HCT116 (cell line): ENCODE results near the gene PDCD6IP. TPM values are rescaled to one million over a fixed set of nuclear protein-coding genes. Genes with fewer than 3 reads are reported as not detected.

Source experiments
- ATAC-seq: fragments of 200-7000 bp; cut with Tn5 transposase; 2 replicates; pipeline ENCODE4 v1.9.1; 2020; ENCODE audit warnings: mild to moderate bottlenecking, moderate library complexity
- BruUV-seq: library from RNA; stranded (reverse); fragments of 400-500 nt; replicated peaks from 2 replicates; lab custom pipeline; 2021; lab: Mats Ljungman, UMichigan
- CTCF ChIA-PET: fragments of 300-600 bp; sonication (Branson Sonifier 250); formaldehyde crosslinking; loops from one replicate; lab custom pipeline; 2021; ENCODE audit warnings: antibody characterized with exemption; lab: Charles Lee
- POLR2A ChIA-PET: fragments of 300-600, 350-600 bp; sonication (Branson Sonifier 250); formaldehyde crosslinking; loops from one replicate; lab custom pipeline; 2021; ENCODE audit warnings: antibody characterized with exemption; lab: Charles Lee
- RAD21 ChIA-PET, 2 experiments: fragments of 300-600 bp; sonication (Branson Sonifier 250); formaldehyde crosslinking; loops; one replicate each; lab custom pipeline; 2023; ENCODE audit warnings: low total read pairs in 2 of 2; ENCODE audit not compliant: uncharacterized antibody in 2 of 2, unreplicated experiment in 2 of 2, low non-redundant PET in 1 of 2; lab: Charles Lee
- DNase-seq: peaks from one replicate; pipeline ENCODE4 v3.0.0-alpha.2; 2010; ENCODE audit warnings: low read depth, low spot score
- H2AFZ ChIP-seq: fragments of 200-600 bp; shearing (Covaris generic), sonication (generic); 2 replicates; pipeline ENCODE4 v1.6.1; 2017; ENCODE audit warnings: low read depth, mixed run types, mixed read lengths, antibody characterized with exemption, low read length; ENCODE audit not compliant: poor library complexity, severe bottlenecking
- H3K27ac ChIP-seq: 2 replicates; pipeline ENCODE4 v1.5.1; 2012; ENCODE audit warnings: low read depth, low read length
- H3K27me3 ChIP-seq: fragments of 200-600 bp; sonication (generic); 2 replicates; pipeline ENCODE4 v1.6.1; 2016; ENCODE audit warnings: mixed run types, low read length, mixed read lengths; ENCODE audit not compliant: insufficient read depth
- H3K36me3 ChIP-seq, 2 experiments: fragments of 200-500 bp in 1 of 2; fragments of 200-600 bp in 1 of 2; sonication (Bioruptor generic) in 1 of 2; sonication (generic) in 1 of 2; 2 replicates each; pipeline versions ENCODE4 v1.5.1 to v1.6.1; 2014 to 2016; ENCODE audit warnings: low read length in 2 of 2, inconsistent platforms in 1 of 2, mixed read lengths in 1 of 2, mixed run types in 1 of 2; ENCODE audit not compliant: insufficient read depth in 2 of 2, control insufficient read depth in 1 of 2
- H3K4me1 ChIP-seq, 2 experiments: fragments of 200-600 bp in 1 of 2; sonication (generic) in 1 of 2; 2 replicates each; pipeline versions ENCODE4 v1.5.1 to v1.6.1; 2012 to 2017; ENCODE audit warnings: low read length in 2 of 2, inconsistent platforms in 1 of 2, mild to moderate bottlenecking in 1 of 2, mixed read lengths in 1 of 2, mixed run types in 1 of 2, moderate library complexity in 1 of 2; ENCODE audit not compliant: insufficient read depth in 2 of 2, control insufficient read depth in 1 of 2
- H3K4me2 ChIP-seq: fragments of 200-600 bp; sonication (generic); 2 replicates; pipeline ENCODE4 v1.6.1; 2017; ENCODE audit warnings: mixed run types, low read length, mixed read lengths
- H3K4me3 ChIP-seq, 2 experiments: fragments of 200-600 bp in 1 of 2; sonication (generic) in 1 of 2; replicated peaks in 1 of 2; 2 replicates each; pipeline ENCODE4 v1.5.1; 2011 to 2016; ENCODE audit warnings: low read length in 2 of 2, control low read depth in 1 of 2, low read depth in 1 of 2, mild to moderate bottlenecking in 1 of 2, mixed read lengths in 1 of 2, mixed run types in 1 of 2
- H3K79me2 ChIP-seq: fragments of 200-600 bp; sonication (generic); 2 replicates; pipeline ENCODE4 v1.6.1; 2017; ENCODE audit warnings: mild to moderate bottlenecking, mixed run types, low read length, moderate library complexity, mixed read lengths; ENCODE audit not compliant: insufficient read depth
- H3K9ac ChIP-seq: fragments of 200-600 bp; sonication (generic); 2 replicates; pipeline ENCODE4 v1.6.1; 2016; ENCODE audit warnings: low read length, mixed read lengths
- H3K9me2 ChIP-seq: fragments of 200-600 bp; sonication (generic), shearing (Covaris generic); 2 replicates; pipeline ENCODE4 v1.6.1; 2017; ENCODE audit warnings: mixed run types, mild to moderate bottlenecking, moderate library complexity; ENCODE audit not compliant: insufficient read depth
- H3K9me3 ChIP-seq, 2 experiments: fragments of 200-500 bp in 1 of 2; fragments of 200-600 bp in 1 of 2; sonication (Bioruptor generic) in 1 of 2; sonication (generic) in 1 of 2; 2 replicates each; pipeline ENCODE4 v1.6.1; 2014 to 2017; ENCODE audit warnings: low read length in 2 of 2, mixed read lengths in 2 of 2, inconsistent platforms in 1 of 2, low read depth in 1 of 2, mild to moderate bottlenecking in 1 of 2, mixed run types in 1 of 2, moderate library complexity in 1 of 2; ENCODE audit not compliant: control insufficient read depth in 1 of 2, insufficient read depth in 1 of 2
- H4K20me1 ChIP-seq: fragments of 200-600 bp; sonication (generic), shearing (Covaris generic); 2 replicates; pipeline ENCODE4 v1.6.1; 2017; ENCODE audit warnings: mixed run types, mild to moderate bottlenecking, moderate library complexity; ENCODE audit not compliant: insufficient read depth
- ATF3 ChIP-seq: IDR thresholded peaks from 2 replicates; pipeline ENCODE4 v1.6.1; 2012
- CBX3 ChIP-seq: IDR thresholded peaks from 2 replicates; pipeline ENCODE4 v1.6.1; 2012; ENCODE audit warnings: low read depth
- CEBPB ChIP-seq: IDR thresholded peaks from 2 replicates; pipeline ENCODE4 v1.6.1; 2012; ENCODE audit warnings: low read depth
- CTCF ChIP-seq, 3 experiments: fragments of 200-600 bp in 1 of 3; sonication (generic) in 1 of 3; IDR thresholded peaks in 2 of 3; conservative IDR thresholded peaks in 1 of 3; 2 replicates each; pipeline ENCODE4 v1.5.1; 2012 to 2017; ENCODE audit warnings: low read depth in 2 of 3, low read length in 2 of 3, antibody characterized with exemption in 1 of 3, borderline replicate concordance in 1 of 3, control low read depth in 1 of 3, mild to moderate bottlenecking in 1 of 3, mixed read lengths in 1 of 3, mixed run types in 1 of 3, moderate library complexity in 1 of 3; ENCODE audit not compliant: insufficient read depth in 1 of 3
- EGR1 ChIP-seq: IDR thresholded peaks from 2 replicates; pipeline ENCODE4 v1.6.1; 2012; ENCODE audit warnings: low read depth
- ELF1 ChIP-seq: IDR thresholded peaks from 2 replicates; pipeline ENCODE4 v1.6.1; 2012; ENCODE audit warnings: low read depth, borderline replicate concordance
- EZH2 ChIP-seq: fragments of 200-600 bp; sonication (generic); IDR thresholded peaks from 2 replicates; pipeline ENCODE4 v1.6.1; 2017; ENCODE audit warnings: antibody characterized with exemption, mixed run types
- EZH2phosphoT487 ChIP-seq: fragments of 200-600 bp; IDR thresholded peaks from 2 replicates; pipeline ENCODE4 v1.6.1; 2018; ENCODE audit warnings: antibody characterized with exemption, borderline replicate concordance
- JUND ChIP-seq: IDR thresholded peaks from 2 replicates; pipeline ENCODE4 v1.6.1; 2012
- MAX ChIP-seq: IDR thresholded peaks from 2 replicates; pipeline ENCODE4 v1.6.1; 2012
- POLR2AphosphoS5 ChIP-seq: IDR thresholded peaks from 2 replicates; pipeline ENCODE4 v1.6.1; 2011; ENCODE audit warnings: mild to moderate bottlenecking, low read depth, low read length, moderate library complexity
- REST ChIP-seq: IDR thresholded peaks from 2 replicates; pipeline ENCODE4 v1.6.1; 2012; ENCODE audit warnings: low read depth
- SIN3A ChIP-seq: IDR thresholded peaks from 2 replicates; pipeline ENCODE4 v1.6.1; 2012; ENCODE audit warnings: low read depth
- SRF ChIP-seq: IDR thresholded peaks from 2 replicates; pipeline ENCODE4 v1.6.1; 2012; ENCODE audit warnings: low read depth
- YY1 ChIP-seq: IDR thresholded peaks from 2 replicates; pipeline ENCODE4 v1.6.1; 2011; ENCODE audit warnings: low read length, low read depth, moderate library complexity, mild to moderate bottlenecking; ENCODE audit not compliant: insufficient replicate concordance; ENCODE audit errors: extremely low read depth
- ZNF274 ChIP-seq: fragments of 200-500 bp; sonication (Bioruptor generic); IDR thresholded peaks from 2 replicates; pipeline ENCODE4 v1.6.1; 2014; ENCODE audit warnings: mild to moderate bottlenecking, low read depth, low read length, inconsistent platforms
- intact Hi-C: fragments of 100-400 bp; cut with micrococcal nuclease; formaldehyde crosslinking; loops from 2 replicates; pipeline ENCODE4 v1.10.0; 2022
- total RNA-seq: library from RNA; stranded (reverse); gene quantifications from one replicate; pipeline ENCODE4 v1.2.1, GENCODE V29; 2021; ENCODE audit not compliant: unreplicated experiment

Gene PDCD6IP
- total RNA-seq, 1 experiment from 2014 or later, result 241 TPM

- ChIA-PET POLR2A (no interaction called here), RAD21 (no interaction called here), CTCF (no interaction called here)
- no TSS peak for BruUV-seq
- ATAC-seq, result no peak
- H2AFZ ChIP-seq, result no peak overlapping the region
- H3K9me2 ChIP-seq, result no peaks in the 10 kb centered on the region
- no peaks in the 10 kb centered on the region for H3K36me3 ChIP-seq
- no peak for DNase-seq
- H3K27me3 ChIP-seq, result no peaks in the 10 kb centered on the region
- H3K27ac ChIP-seq, result no peak overlapping the region
- no peaks in the 10 kb centered on the region for H3K79me2 ChIP-seq
- no peak overlapping the region for H3K4me3 ChIP-seq
- no peak overlapping the region for H3K4me2 ChIP-seq
- H4K20me1 ChIP-seq, result no peaks in the 10 kb centered on the region
- H3K9ac ChIP-seq, result no peak overlapping the region
- H3K9me3 ChIP-seq, result no peaks in the 10 kb centered on the region
- TF ChIP-seq SIN3A, result no peak
- no peak for TF ChIP-seq ZNF274
- no peak for TF ChIP-seq YY1
- no peak for TF ChIP-seq CEBPB
- TF ChIP-seq JUND, result no peak
- TF ChIP-seq EZH2, result no peak
- no peaks in the 10 kb centered on the region for H3K4me1 ChIP-seq
- intact Hi-C loops, result no loop called here
These were observed 77.2 kb downstream of the PDCD6IP start for GRCh38 chr3:33875680-33876079.

- Histone ChIP-seq H3K9ac (no peak overlapping the region), H3K27me3 (no peaks in the 10 kb centered on the region), H3K9me2 (no peaks in the 10 kb centered on the region), H3K9me3 (no peaks in the 10 kb centered on the region)
- RAD21 ChIA-PET, result no interaction called here
- intact Hi-C loops, result no loop called here
- no TSS peak for BruUV-seq
- TF ChIP-seq REST (no peak), SRF (no peak), EZH2phosphoT487 (no peak), CTCF (IDR thresholded peaks at IDR 0.05 in 2 of 3, conservative IDR thresholded peaks at IDR 0.05 in 1 of 3; ENCODE audit: borderline replicate concordance in 1 of 3, insufficient read depth in 1 of 3, low read depth in 2 of 3, low read length in 2 of 3) (no peak), ELF1 (no peak), MAX (no peak), EGR1 (no peak), ZNF274 (no peak), EZH2 (no peak), CBX3 (no peak), JUND (no peak), CEBPB (no peak), ATF3 (no peak), POLR2AphosphoS5 (no peak)
- TF ChIP-seq, all 23 proteins: peak for 0
- Histone ChIP-seq H3K4me3 (no peak overlapping the region), H3K4me1 (no peaks in the 10 kb centered on the region), H3K79me2 (no peaks in the 10 kb centered on the region), H3K36me3 (no peaks in the 10 kb centered on the region), H4K20me1 (no peaks in the 10 kb centered on the region), H2AFZ (no peak overlapping the region), H3K27ac (no peak overlapping the region), H3K4me2 (no peak overlapping the region)
- ATAC-seq (no peak), DNase-seq (no peak)
- ChIA-PET CTCF (no interaction called here), POLR2A (no interaction called here)
These were observed 78.8 kb downstream of the PDCD6IP start for GRCh38 chr3:33877187-33877586.
